GM19395 (cell line): Measurements from ENCODE around the gene RGR.
"Not testable (repeated sequence)": the region's sequence is repeated elsewhere in the genome, so short reads cannot be mapped to it uniquely, and the experiment has no call there.

ENCODE experiments used
- ATAC-seq: cut with Tn5 transposase; IDR thresholded peaks from one replicate; pipeline ENCODE4 v1.9.1; 2021; ENCODE audit warnings: mild to moderate bottlenecking, moderate library complexity; ENCODE audit not compliant: unreplicated experiment

RGR gene

DNA sequence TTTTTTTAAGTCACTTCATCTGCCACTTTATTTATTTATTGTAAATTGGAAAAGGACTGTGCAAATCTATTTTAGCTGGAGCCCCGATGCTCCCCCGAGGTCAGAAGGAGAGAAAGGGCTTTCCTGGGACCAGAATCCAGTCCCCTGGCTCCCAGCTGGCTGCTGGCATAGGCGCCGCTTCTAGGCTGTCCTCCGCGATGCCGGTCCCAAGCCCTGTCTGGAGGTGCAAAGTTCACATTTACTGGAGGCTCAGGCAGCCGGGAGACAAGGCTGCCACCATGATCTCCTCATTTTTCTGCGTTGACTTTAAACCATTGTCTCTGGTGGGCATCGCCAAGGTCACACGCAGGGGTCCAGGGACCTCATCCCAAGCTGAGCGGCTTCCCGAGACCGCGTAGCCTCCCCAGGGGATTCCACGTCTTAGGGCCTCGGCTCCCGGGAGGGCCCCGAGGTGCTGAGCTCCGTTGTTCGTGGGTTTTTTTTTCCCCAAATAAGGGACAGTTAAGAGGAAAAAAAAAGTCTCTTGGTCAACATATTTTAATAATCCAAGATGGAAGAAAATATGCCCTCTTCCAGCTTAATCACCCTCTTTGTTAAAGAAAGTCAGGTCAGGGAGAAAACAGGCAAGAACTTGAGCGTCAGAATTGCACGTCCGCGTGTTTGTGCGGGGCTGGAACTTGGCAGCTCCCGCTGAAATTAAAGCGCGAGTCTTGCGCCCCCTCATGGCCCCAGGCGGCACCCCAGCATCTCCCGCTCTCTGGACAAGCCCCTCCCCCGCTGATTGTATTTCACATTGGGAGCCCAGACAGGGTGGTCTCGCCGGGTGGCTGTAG is 11.9 kb downstream of the RGR start:
- ATAC-seq, result peak; percentile 67

DNA sequence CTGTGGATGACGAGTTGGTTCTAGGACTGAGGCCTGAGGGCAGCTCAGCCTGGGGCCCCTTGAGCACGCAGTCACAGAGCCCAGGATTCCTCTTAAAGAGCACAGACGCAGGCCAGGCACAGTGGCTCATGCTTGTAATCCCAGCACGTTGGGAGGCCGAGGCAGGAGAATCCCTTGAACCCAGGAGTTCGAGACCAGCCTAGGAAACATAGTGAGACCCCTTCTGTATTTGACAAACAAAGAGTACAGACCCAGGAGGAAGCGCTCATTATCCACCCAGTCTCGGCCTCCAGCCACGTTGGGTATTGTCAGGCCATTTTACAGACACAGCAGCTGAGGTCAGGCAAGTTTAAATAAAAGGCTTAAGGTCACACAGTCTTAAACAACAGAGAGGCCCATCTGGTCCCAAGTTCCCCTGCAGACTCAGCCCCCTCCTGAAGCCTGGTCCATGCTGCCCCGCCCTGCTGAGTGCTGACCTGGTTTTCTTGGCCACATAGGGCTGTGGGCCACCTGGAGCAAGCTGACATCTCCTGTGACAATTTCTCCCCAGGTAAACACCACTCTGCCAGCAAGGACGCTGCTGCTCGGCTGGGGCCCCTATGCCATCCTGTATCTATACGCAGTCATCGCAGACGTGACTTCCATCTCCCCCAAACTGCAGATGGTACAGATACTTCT is 12.6 kb downstream of the RGR start:
- no peak for ATAC-seq

DNA sequence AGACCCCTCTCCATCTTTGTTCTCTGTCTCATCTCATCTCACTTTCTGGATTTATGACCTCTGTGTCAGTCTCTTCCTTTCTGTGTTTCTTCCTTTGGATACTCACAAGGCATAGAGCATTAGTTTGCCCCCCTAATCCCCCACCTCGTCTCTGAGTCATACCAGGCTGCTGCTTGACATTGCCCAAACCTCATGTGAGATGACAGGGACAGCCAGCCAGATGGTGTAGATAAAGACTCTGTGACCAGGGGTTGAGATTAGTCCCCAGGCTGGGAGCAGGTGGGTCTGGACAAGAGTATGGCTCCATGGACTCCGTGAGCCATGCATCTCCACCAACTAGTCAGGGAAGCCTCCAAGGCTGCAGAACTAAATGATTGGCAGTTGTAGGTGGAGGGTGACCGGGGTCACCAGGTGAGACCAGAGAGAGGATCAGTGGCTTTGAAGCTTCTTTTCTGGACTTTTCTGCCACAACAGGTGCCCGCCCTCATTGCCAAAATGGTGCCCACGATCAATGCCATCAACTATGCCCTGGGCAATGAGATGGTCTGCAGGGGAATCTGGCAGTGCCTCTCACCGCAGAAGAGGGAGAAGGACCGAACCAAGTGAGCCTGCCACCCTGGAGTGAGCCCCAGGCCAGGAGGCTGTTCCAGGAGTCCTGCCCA is 13.3 kb downstream of the RGR start:
- no peak for ATAC-seq

DNA sequence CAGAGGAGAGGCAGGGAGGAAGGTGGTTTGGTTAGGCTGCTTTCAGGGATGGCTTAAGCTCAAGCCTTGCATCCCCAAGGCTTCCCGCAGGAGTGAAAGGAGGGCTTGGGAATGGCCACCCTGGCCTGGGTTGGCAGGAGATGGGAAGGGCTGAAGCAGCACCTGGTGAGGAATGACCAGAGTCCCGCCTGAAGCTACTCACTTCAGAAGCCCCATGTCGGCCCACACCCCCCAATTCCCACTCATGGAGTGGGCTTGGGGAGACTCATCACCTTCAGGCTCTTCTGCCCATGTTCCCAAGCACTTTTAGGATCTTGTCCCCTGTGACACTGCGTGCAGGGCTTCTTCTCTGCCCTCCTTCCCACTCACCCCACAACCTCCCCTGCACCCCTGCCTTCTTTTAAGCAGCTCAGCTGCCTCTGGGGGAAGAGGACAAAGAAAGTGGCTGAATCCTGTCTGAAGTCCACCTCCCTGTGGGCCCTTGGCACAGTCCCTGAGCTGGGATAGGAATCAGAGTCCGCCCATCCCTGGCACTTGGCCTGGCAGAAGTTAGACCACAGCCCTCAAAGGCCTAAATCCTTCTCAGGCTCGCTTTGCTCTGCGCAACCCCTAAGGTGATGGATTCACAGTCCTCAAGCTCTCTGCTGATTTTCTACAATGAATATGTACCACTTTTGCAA is 16.5 kb downstream of the RGR start:
- no peak for ATAC-seq

DNA sequence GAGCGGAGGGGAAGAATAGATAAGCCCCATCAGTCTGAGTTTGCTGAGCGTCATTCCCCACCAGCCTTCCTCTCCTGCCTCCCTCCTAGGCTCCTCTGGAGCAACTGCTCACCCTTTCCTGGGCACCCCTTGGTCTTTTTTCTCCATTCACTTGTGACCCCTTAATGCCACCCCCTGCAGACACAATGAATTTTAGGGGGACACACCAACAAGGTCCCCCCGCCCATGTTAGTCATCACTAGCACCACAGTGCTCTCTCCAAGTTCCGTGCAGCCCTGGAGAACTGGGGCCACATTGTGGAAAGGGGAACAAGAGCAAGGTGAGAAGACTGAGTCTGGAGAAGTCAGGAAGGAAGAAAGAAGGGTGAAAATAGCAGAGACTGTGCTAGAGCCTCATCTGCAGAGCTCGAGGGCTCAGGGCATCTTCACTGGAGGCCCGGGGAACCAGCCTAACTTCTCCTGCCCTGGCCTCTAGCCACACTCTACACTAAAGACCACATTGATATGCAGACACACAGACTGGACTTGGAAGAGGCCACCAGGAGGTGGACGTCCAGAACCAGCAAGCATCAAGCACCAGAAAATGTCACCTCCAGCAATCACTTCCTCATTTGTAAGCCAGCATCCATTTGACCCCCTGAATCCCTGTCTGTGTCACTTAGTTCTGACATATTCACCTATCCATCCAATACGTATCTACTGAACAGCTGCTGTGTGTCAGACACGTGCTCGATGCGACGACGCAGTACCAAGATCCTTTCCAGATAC is 17.5 kb downstream of the RGR start:
- ATAC-seq, result no peak

DNA sequence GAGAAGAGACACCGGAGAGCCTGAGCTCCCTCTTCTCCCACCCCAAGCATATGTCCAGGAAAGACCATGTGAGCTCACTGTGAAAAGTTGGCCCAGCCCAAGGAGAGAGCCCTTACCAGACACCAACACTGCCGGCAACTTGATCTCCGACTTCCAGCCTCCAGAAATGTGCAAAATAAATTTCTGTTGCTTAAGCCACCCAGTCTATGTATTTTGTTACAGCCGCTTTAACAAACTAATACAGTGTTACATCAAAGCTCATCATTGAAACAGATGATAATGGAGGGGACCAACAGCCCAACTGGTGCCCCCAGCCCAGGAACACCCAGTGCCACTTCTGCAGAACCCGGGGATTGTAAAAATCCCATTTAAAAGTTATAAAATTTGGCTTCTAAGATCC is 18.9 kb downstream of the RGR start:
- no peak for ATAC-seq

DNA sequence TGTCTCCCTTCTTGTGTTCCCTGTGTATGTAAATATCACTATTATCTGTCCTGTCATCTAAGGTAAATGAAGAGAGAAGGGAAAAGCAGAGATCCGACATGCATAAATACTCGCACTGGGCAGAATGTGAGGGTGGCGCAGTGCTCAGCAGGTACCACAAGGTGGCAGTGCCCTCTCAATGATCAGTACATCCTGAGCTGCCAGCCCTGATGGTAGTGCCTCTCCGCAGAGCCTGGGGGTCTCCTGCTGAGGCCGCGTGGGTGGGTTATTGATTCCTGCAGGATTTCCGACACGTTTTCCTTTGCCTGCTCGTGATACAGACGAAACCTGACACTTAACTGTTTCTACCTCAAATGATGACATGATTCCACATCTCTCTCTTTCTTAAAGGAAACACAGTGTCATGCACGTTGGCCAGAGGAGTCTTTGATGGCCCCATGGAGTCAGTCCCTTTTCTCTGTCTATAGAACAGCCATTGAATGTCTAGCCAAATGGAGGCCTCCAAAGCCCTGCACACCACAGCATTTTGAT is 19.8 kb downstream of the RGR start:
- ATAC-seq, result peak; percentile 92

DNA sequence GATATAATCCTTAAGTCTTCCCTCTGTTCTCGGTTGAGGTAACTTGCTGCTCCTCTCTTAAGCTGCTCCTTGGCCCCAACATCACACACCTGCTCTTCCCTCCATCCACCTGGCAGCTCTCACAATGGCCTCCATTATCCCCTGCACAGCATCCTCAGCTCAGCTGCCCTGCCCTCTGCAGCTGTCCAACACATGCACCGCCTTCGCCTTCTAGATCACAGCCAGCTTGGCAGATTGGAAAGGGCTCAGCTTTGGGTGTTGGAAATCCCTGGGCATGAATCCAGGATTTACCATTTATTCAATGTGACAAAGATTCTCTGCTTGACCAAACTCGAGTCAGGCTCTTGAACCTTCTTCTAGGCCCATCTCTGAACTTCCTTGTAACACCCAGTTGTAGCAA is 20.6 kb downstream of the RGR start:
- ATAC-seq, result no peak

DNA sequence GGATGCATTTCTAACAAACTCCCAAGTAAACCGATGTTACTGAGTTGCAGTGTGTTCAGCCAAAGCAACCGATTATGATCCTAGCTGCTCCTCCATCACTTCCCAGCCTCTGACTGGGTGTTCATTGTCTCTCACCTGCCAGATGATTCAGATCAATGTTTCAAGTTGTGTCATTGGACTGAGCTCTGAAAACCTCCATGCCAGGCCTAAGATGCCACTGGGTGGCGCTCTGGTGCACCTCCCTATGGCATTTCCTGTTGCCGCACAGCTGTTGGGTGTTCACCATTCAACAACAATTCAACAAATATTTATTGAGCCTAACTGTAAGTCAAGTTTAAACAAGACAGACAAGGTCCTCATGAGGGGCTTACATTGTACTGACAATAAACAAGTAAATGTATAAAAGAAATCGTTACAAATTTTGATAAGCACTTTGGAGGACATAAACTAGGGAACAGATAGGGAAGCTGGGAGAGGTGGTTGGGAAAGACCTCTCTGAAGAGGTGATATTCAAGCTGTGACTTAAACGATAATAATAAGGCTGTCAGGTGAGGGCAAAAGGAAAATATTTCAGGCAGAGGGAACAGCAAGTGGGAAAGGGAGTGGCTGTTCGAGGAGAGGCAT is 22.8 kb downstream of the RGR start:
- peak; percentile 50 for ATAC-seq

- no peak for ATAC-seq
These were observed 24.3 kb downstream of the RGR start for GRCh38 chr10:84269162-84269561.

DNA sequence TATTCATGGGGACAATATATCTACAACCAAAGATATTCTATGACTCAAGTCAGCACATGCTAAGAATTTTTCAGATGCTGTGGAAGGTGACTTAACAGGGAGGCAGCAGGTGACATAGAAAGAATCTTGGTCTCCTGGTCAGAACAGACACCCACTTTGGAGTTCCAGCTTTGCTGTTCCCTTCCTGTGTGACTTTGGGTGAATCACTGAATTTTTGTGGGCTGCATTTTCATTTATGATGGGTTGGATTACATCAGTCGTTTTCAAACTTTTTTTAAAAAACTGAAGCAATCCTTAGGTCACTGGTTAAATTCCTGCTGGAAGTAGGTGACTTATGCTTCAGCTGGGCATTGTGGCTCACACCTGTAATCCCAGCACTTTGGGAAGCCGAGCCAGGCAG is 24.9 kb downstream of the RGR start:
- ATAC-seq, result no peak

- no peak for ATAC-seq
These were observed 25.9 kb downstream of the RGR start for GRCh38 chr10:84270708-84271107.

DNA sequence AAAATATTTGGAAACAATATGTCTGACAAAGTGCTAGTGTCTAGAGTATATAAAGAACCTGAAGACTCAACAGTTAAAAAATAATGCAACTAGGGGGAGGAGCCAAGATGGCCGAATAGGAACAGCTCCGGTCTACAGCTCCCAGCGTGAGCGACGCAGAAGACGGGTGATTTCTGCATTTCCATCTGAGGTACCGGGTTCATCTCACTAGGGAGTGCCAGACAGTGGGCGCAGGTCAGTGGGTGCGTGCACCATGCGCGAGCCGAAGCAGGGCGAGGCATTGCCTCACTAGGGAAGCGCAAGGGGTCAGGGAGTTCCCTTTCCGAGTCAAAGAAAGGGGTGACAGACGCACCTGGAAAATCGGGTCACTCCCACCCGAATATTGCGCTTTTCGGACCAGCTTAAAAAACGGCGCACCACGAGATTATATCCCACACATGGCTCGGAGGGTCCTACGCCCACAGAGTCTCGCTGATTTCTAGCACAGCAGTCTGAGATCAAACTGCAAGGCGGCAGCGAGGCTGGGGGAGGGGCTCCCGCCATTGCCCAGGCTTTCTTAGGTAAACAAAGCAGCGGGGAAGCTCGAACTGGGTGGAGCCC is 35.1 kb downstream of the RGR start:
- ATAC-seq, result not testable (repeated sequence)

DNA sequence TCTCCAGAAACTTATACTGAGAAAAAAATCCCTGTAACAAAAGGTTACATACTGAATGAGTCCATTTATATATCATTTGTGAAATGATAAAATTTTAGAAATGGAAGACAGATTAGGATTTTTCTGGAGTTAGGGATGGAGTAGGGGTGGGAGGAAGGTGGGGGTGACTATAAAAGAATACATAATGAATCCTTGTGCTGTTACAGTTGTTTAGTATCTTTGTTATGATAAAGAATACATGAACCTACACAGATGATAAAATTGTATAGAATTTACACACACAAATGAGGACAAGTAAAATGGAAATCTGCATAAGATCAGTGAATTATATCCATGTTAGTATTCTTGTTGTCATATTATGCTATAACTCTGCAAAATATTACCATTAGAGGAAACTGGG is 41.8 kb downstream of the RGR start:
- no peak for ATAC-seq

GRCh38 chr10:84288151-84288550 is 43.3 kb downstream of the RGR start:
- no peak for ATAC-seq

- no peak for ATAC-seq
These were observed 44.8 kb downstream of the RGR start for GRCh38 chr10:84289521-84290200.

GRCh38 chr10:84290235-84290634 is 45.4 kb downstream of the RGR start:
- ATAC-seq, result no peak

- ATAC-seq, result no peak
These were observed 46.5 kb downstream of the RGR start for GRCh38 chr10:84291384-84291783.

- ATAC-seq, result peak; percentile 61
These were observed 47.6 kb downstream of the RGR start for GRCh38 chr10:84292502-84292901.
